Astrocyte of the hippocampus (primary cell): ENCODE measurements around the gene DBN1.
A peak's percentile ranks its signal among the peaks of the same experiment; 100 is the strongest.

Source experiments
- DNase-seq: peaks from one replicate; pipeline ENCODE4 v3.0.0; 2011; ENCODE audit warnings: low read depth, low spot score

Gene DBN1

DNA sequence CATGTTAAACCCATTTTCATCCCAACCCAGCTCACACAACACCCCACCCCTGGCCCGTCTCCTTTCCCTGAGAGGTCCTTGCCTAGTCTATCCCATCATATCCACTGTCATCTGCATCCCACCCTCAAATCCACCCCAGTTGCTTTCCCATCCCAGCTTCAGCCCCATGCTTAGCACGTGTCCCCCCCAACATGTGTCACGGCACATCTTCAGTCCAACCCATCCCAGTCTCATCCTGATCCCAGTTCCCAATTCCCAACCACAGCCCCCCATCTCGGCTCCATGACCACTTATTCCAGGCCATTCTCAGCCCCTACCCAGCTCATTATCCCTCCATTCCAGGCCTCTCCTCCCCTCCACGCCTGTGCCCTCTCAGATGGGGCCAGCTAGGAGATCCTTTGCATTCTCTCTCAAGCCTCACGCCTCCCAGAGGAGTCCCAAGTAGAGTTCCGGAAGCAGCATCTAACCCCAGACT lies 605 bp upstream of the DBN1 start:
- DNase-seq: no peak

DNA sequence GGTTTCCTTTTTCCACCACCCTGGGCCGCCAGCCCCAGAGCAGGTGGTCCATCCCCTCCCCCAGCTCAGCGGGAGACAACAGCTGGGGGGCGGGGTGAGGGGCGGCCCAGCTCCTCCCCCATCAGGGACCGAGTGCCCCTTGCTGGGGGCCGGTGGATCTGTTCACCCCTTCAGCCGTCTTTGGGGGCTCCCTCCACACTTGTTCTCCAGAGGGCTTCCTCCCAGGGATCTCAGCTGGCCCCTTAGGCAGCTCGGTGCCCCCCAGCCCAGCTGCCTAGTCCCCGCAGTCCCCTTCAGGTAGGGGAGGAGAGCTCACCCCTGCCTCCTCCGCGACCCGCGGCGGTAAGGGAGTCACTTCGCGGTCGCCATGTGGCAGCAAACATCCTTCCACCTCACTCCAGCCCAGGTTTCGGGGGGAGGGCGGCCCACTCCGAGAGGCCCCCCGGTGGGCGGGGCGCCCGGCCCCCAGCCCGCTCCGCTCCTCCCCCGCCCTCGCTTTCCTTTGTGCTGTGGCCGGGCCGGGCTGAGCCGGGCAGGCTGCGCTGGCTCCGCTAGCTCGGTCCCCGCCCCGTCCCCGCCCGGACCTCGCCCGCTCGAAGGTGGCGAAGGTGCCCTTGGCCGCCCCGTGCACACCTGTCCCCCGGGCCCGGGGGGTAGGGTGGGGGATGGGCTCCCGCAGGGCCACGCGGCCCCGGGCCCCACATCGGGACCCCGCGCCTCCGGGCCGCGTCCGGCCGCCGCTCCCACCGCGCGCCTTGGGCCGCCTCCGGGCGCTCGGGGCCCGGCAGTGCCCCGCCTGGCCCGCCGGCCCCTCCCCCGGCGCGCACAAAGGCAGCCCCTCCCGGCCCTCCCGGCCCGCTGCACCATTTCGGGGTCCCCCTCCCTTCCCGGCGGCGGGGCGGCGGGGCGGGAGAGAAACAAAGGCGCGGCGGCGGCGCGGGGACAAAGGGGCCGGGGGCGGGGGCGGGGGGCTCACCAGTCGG lies 683 bp downstream of the DBN1 start:
- peak; percentile 80 for DNase-seq

GRCh38 chr5:177471610-177472356 lies 1.7 kb downstream of the DBN1 start:
- DNase-seq: peak; percentile 53

DNA sequence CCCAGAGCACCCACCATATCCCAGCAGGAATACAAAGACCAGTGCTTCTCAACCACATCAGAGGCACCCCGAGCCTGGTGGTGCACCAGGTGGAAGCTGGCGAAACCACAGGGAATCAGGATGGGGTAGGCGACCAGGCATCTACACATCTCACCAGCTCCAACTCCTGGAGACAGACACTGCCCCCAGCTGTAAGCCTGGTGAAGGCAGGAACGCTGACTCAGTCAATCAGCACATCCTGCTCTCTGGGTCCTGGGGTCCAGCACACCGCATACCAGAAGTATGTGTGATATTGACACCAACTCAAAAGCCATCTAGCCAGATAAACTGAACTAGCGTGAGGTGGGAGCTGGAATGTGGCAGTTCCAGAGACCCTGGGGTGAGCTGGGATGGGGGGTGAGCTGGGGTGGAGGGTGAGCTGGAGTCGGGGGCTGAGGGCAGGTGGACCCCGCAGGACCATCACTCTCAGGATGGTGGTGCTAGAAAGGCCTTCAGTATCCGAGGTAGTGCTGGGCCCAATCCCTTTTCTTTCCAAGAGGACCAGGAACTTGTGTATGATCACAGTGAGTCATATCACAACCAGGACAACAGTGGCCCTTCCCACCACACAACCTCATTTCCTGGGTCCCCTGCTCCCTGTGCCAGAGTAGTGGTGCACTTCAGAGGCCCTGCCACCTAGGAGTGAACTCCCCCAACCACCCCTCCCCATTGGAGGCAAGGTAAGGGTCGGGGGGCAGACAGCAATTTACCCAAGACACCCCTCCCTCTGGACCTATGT lies 2.5 kb downstream of the DBN1 start:
- peak; percentile 54 for DNase-seq

- DNase-seq: no peak
These were observed 3.5 kb downstream of the DBN1 start for GRCh38 chr5:177469750-177470525.

GRCh38 chr5:177468685-177469628 lies 4.5 kb downstream of the DBN1 start:
- peak; percentile 81 for DNase-seq

DNA sequence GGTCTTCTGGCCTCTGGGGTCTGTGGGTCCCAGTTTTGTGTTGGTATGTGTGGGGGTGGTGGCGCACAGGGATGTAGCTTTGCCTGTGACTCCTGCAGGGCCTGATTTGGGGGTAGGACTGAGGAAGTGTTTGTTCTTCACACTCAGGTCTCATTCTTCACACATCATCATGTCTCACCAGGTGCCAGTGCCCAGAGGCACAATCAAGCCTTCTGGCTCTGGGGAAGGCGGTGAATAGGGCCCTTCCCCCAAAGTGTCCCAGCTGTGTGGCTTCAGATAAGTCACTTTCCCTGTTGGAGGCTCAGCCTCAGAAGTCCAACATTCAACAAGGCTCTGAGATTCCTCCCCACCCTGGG lies 5.1 kb downstream of the DBN1 start:
- no peak for DNase-seq

DNA sequence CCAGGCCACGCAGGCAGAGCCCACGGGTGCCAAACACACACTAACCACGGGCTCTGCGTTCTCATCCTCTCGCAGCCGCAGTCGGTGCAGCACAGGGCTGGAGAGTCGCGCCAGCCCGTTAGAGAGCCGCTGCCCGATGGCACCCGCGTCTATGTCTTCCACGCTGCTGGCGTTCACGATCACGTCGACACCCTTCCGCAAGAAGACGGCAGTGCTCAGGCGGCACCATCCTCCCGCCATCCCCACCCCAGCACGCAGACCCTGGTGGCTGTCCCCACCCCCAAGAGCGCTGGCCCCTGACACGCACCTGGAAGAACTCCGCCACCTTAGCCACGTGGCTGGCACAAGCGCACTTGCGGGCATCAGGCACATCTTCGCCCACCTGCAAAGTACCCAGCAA lies 6.0 kb downstream of the DBN1 start:
- no peak for DNase-seq

DNA sequence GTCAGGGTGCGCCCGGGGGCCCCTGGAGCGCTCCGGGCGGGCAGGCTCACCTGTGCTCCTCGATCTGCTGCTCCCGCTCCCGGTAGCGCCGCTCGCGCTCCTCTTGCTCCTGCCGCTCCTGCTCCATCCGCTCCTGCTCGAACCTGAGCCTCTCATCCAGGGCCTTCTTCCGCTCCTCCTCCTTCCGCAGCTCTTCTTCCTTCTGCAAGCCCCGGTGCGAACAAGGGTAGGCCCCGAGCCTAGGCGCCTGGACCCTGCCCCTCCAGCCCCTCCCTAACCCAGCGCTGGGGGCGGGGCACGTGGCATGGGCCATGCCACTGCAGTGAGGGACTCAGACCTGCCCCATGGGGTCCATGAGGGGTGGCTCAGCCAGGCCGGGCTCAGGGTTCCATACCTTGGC lies 6.6 kb downstream of the DBN1 start:
- no peak for DNase-seq

DNA sequence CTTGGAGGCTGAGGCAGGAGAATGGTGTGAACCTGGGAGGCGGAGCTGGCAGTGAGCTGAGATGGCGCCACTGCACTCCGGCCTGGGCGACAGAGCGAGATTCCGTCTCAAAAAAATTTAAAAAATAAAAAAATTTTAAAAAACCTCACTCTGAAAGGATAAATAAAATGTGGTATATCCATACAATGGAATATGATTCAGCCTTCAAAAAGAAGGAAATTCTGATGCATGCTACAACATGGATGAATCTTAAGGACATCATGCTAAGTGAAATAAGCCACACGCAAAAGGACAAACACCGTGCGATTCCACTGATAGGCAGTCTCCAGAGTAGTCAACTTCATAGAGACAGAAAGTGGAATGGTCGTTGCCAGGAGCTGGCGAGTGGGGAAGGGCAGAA lies 8.4 kb downstream of the DBN1 start:
- DNase-seq: no peak

- DNase-seq: no peak
These were observed 11.3 kb downstream of the DBN1 start for GRCh38 chr5:177462021-177462670.

- DNase-seq: no peak
These were observed 13.4 kb downstream of the DBN1 start for GRCh38 chr5:177459819-177460628.

GRCh38 chr5:177459357-177459756 lies 14.1 kb downstream of the DBN1 start:
- no peak for DNase-seq

GRCh38 chr5:177458912-177459350 lies 14.5 kb downstream of the DBN1 start:
- DNase-seq: peak; percentile 55

GRCh38 chr5:177457852-177458681 lies 15.4 kb downstream of the DBN1 start:
- DNase-seq: no peak

DNA sequence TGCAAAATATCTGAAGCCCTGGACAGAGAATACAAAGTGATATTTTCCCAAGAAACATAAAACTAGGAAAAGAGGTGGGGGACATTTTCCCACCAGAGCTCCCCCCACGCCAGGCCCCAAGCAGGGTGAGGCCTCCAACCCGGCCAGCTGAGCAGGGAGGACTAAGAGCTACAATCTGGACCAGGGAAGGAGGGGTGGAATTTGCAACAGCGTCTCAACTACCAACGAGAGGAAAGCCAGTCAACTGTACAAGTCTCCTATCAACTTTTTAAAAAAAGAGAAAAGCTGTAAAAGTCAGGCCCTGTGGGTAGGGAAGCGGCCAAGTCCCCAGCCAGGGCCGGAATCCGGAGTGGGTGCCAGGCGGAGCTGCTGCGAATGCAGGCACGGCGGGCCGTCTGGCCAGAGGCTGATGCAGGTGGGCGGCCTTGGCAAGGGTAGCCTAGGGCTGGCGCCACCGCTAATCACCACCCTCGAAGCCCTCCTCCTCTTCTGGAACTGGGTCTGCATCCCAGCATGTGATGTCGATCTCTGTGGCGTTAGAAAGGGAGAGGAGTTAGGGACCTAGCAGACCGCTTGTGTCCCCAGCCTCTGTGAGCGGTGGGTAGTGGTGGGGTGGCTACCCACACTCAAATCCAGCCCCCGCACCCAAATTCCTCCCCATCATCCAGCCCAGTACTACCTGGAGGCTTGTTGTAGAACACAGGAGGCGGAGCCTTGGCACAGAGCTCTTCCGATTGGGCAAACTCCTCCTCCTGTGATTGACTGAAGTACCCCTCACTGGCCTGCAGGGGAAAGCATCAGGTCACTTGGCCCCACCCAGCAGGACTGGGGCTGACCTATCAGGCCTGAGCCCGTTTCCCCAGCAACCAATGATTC lies 16.2 kb downstream of the DBN1 start:
- peak; percentile 98 for DNase-seq

- DNase-seq: no peak
These were observed 16.9 kb downstream of the DBN1 start for GRCh38 chr5:177456591-177456964.
